ENCODE data around the gene NGEF.

- TF ChIP-seq CTCF (IDR thresholded peaks at IDR 0.05): no peak
- TF ChIP-seq POLR2AphosphoS5 (IDR thresholded peaks at IDR 0.05): no peak
- TF ChIP-seq POLR2A (IDR thresholded peaks at IDR 0.05): no peak
- TF ChIP-seq EP300 (IDR thresholded peaks at IDR 0.05): no peak
These were observed 7.4 kb upstream of the NGEF start for GRCh38 chr2:233020454-233020853.
